ENCODE measurements around the gene SLC29A1. TPM values are rescaled to one million over a fixed set of nuclear protein-coding genes. Genes with fewer than 3 reads are reported as not detected.

Gene SLC29A1
- total and polyA plus RNA-seq, 2 of the 8 experiments (the other 6 are each of a cell fraction or from before 2014, with no cell fraction given): 187 to 558 TPM

GRCh38 chr6:44263354-44264100, 40.1 kb downstream of the SLC29A1 start:
- no peak overlapping the region for H2BK120ac ChIP-seq (replicated peaks; ENCODE audit: low read depth, low read length)
- peak overlapping the region; percentile 50 to 91 for H3K4me2 ChIP-seq (ENCODE audit: insufficient read depth in 1 of 2, low read depth in 2 of 2, low read length in 2 of 2)
- H4K20me1 ChIP-seq (replicated peaks in 1 of 2; ENCODE audit: control insufficient read depth in 1 of 2, insufficient read depth in 2 of 2, low read length in 2 of 2): peaks cover 1 to 5% of the 10 kb centered on the region in 2 experiments
- FAIRE-seq (no peak), DNase-seq (ENCODE audit: low read depth in 1 of 2, low spot score in 2 of 2) (no peak)
- 58% methylated on average over 9 of the region's 9 CpGs; no CpG with 5 or more reads in 1 of the 2 experiments for WGBS, 2 experiments (ENCODE audit: extremely low coverage in 1 of 2, insufficient coverage in 1 of 2, insufficient read length in 1 of 2, insufficient replicate concordance in 2 of 2, low coverage in 1 of 2, low lambda C conversion rate in 2 of 2, missing lambda C conversion rate in 1 of 2)
- H3K4ac ChIP-seq (replicated peaks; ENCODE audit: insufficient read length, low read depth, low read length): no peak overlapping the region
- no peak overlapping the region for H2BK15ac ChIP-seq (ENCODE audit: low read length)
- H3K4me3 ChIP-seq (ENCODE audit: extremely low read depth in 1 of 4, insufficient read depth in 2 of 4, low read depth in 3 of 4, low read length in 4 of 4): peak overlapping the region in 3 of 4 experiments; percentile 73 to 85 (median 80); a peak in 6 of 8 replicates
- H3K4me1 ChIP-seq (replicated peaks in 1 of 4; ENCODE audit: control insufficient read depth in 3 of 4, insufficient read depth in 4 of 4, low read length in 3 of 4): peaks cover 8 to 34% (median 16%) of the 10 kb centered on the region in 4 experiments
- H2BK20ac ChIP-seq (ENCODE audit: low read length): no peak overlapping the region
- no peak overlapping the region for H3K18ac ChIP-seq (ENCODE audit: extremely low read depth, low read length)
- no peaks in the 10 kb centered on the region; a peak in 1 of 7 replicates for H3K27me3 ChIP-seq (replicated peaks in 1 of 4; ENCODE audit: control insufficient read depth in 3 of 4, extremely low read depth in 1 of 4, insufficient read depth in 3 of 4, low read length in 3 of 4)
- H2AFZ ChIP-seq (ENCODE audit: low read length): no peak overlapping the region
- CTCF ChIA-PET (ENCODE audit: partially characterized antibody): interaction anchor here (1.2 to 19.0 kb wide), 7 partner anchors 9 to 175 kb away, joined by 3 to 330 read pairs (median 5); partner anchors contain the start of genes AARS2 and HSP90AB1
- peaks cover 0 to 10% of the 10 kb centered on the region in 2 experiments; a peak in 1 of 4 replicates for H3K79me2 ChIP-seq (ENCODE audit: control insufficient read depth in 1 of 2, insufficient read depth in 2 of 2, low read length in 2 of 2)
- peak overlapping the region; percentile 18; the same call in 1 of the 2 replicates for H3K27ac ChIP-seq (ENCODE audit: low read depth, low read length)
- no peak overlapping the region for H3K14ac ChIP-seq (ENCODE audit: insufficient read length)
- peaks cover 7% of the 10 kb centered on the region; the same call in 1 of the 2 replicates for H3K79me1 ChIP-seq (ENCODE audit: low read depth, low read length)
- peak overlapping the region; percentile 35; the same call in 1 of the 2 replicates for H2BK5ac ChIP-seq (ENCODE audit: low read depth, low read length)
- no peaks in the 10 kb centered on the region for H3K9me3 ChIP-seq (ENCODE audit: insufficient read depth in 2 of 2, low read depth in 1 of 2, low read length in 1 of 2)
- H2BK12ac ChIP-seq (ENCODE audit: low read depth, low read length): 0 out of 2 replicates have a peak overlapping the region, but pooled peaks have one; percentile 23
- H4K8ac ChIP-seq (ENCODE audit: extremely low read depth, insufficient read depth, low read length): no peak overlapping the region
- peaks cover 9% of the 10 kb centered on the region for H3K23me2 ChIP-seq (ENCODE audit: low read depth, low read length)
- H2AK5ac ChIP-seq (ENCODE audit: low read depth, low read length): no peak overlapping the region
- H4K5ac ChIP-seq (ENCODE audit: insufficient read length, low read depth, low read length): no peak overlapping the region
- no peak overlapping the region for H3K23ac ChIP-seq (ENCODE audit: insufficient read length)
- TF ChIP-seq ZNF274 (IDR thresholded peaks at IDR 0.05; ENCODE audit: borderline replicate concordance, extremely low read depth, low read length) (no peak), SIX5 (IDR thresholded peaks at IDR 0.05; ENCODE audit: low read depth, low read length) (no peak), TEAD4 (IDR thresholded peaks at IDR 0.05; ENCODE audit: low read depth, low read length) (no peak), RNF2 (IDR thresholded peaks at IDR 0.05; ENCODE audit: borderline replicate concordance, low read depth, low read length, missing control alignments, poor library complexity, severe bottlenecking) (no peak), KDM4A (IDR thresholded peaks at IDR 0.05; ENCODE audit: low read depth, low read length, severe bottlenecking) (no peak), TAF7 (optimal IDR thresholded peaks at IDR 0.05; ENCODE audit: borderline replicate concordance, low read depth, low read length) (no peak), CBX8 (IDR thresholded peaks at IDR 0.05; ENCODE audit: borderline replicate concordance, low read depth, low read length) (no peak), CHD1 (IDR thresholded peaks at IDR 0.05; ENCODE audit: low read depth, low read length) (no peak), KDM5A (IDR thresholded peaks at IDR 0.05; ENCODE audit: low read length) (no peak)
- POLR2A ChIA-PET (ENCODE audit: partially characterized antibody): interaction anchor here (0.8 to 15.1 kb wide), 6 partner anchors 8 to 67 kb away, joined by 3 to 581 read pairs (median 6); partner anchors contain the start of genes HSP90AB1, SLC35B2 and TMEM151B
- H4K91ac ChIP-seq (replicated peaks; ENCODE audit: insufficient read length, low read length): no peak overlapping the region
- H3K36me3 ChIP-seq (ENCODE audit: control insufficient read depth in 2 of 4, insufficient read depth in 4 of 4, low read length in 3 of 4): peaks cover 3 to 10% (median 7%) of the 10 kb centered on the region in 4 experiments; a peak in 4 of 8 replicates
- H3K9ac ChIP-seq (replicated peaks in 1 of 4; ENCODE audit: extremely low read depth in 1 of 4, low read depth in 3 of 4, low read length in 3 of 4): no peak overlapping the region; a peak in 1 of 7 replicates
- no peak overlapping the region for H3K56ac ChIP-seq (replicated peaks; ENCODE audit: insufficient read length, low read depth, low read length)
